Esophagus muscularis mucosa (tissue), 4 donors: ENCODE results near the gene TFAP2C.

Source experiments
- EP300 ChIP-seq: sonication (generic); formaldehyde crosslinking; IDR thresholded peaks from one replicate; pipeline ENCODE4 v1.6.1; 2017; ENCODE audit warnings: antibody characterized with exemption
- POLR2A ChIP-seq: fragments of 450-650 bp; IDR thresholded peaks from one replicate; pipeline ENCODE4 v1.6.1; 2017; ENCODE audit warnings: antibody characterized with exemption, moderate library complexity, mild to moderate bottlenecking, low read depth
- POLR2AphosphoS5 ChIP-seq, 2 donors: sonication (generic); formaldehyde crosslinking; IDR thresholded peaks; one replicate each; pipeline ENCODE4 v1.6.1; 2017; ENCODE audit warnings: antibody characterized with exemption in 2 of 2
- TF ChIP-seq, protein P1 (sequence below), 3 experiments: fragments of 200-600 bp in 2 of 3; fragments of 450-650 bp in 1 of 3; sonication (generic) in 2 of 3; IDR thresholded peaks; one replicate each; pipeline ENCODE4 v1.5.1; 2017 to 2019; ENCODE audit warnings: antibody characterized with exemption in 3 of 3, mild to moderate bottlenecking in 2 of 3, moderate library complexity in 1 of 3

DNA sequence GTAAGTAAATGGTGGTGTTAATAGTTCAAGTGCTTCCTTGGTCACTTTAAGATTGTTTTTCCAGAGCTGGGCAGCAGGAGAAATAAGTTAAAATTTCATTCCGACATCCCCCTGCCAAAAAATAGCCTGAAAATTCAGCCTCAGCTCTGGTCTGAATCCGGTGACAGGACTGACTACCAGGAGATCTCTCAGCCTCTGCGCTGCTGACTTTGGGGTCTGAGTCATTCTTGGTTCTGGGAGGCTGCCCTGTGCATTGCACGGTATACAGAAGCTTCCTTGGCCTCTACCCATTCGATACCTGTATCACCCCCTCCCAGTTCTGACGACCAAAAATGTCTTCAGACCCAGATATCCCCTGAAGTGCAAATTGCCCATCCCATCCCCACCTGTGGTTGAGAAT, 36.3 kb upstream of the TFAP2C start:
- TF ChIP-seq POLR2AphosphoS5 (IDR thresholded peaks at IDR 0.05) (no peak), POLR2A (no peak), EP300 (no peak)
- TF ChIP-seq, protein P1, sequence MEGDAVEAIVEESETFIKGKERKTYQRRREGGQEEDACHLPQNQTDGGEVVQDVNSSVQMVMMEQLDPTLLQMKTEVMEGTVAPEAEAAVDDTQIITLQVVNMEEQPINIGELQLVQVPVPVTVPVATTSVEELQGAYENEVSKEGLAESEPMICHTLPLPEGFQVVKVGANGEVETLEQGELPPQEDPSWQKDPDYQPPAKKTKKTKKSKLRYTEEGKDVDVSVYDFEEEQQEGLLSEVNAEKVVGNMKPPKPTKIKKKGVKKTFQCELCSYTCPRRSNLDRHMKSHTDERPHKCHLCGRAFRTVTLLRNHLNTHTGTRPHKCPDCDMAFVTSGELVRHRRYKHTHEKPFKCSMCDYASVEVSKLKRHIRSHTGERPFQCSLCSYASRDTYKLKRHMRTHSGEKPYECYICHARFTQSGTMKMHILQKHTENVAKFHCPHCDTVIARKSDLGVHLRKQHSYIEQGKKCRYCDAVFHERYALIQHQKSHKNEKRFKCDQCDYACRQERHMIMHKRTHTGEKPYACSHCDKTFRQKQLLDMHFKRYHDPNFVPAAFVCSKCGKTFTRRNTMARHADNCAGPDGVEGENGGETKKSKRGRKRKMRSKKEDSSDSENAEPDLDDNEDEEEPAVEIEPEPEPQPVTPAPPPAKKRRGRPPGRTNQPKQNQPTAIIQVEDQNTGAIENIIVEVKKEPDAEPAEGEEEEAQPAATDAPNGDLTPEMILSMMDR (IDR thresholded peaks at IDR 0.05), result no peak
